Smooth muscle cell (in vitro differentiated cells): ENCODE data around the gene NRG2. TPM values are rescaled to one million over a fixed set of nuclear protein-coding genes. Genes with fewer than 3 reads are reported as not detected.

ENCODE experiments used
- DNase-seq: peaks from one replicate; lab custom pipeline; 2025; ENCODE audit not compliant: unreplicated experiment; lab: John Stamatoyannopoulos, UW
- H2AFZ ChIP-seq: fragments of 200-600 bp; sonication (generic); 2 replicates; pipeline ENCODE4 v1.6.0; 2016; ENCODE audit warnings: antibody characterized with exemption, low read depth, mild to moderate bottlenecking
- H3F3A ChIP-seq: fragments of 200-600 bp; sonication (generic); 2 replicates; pipeline ENCODE4 v1.6.0; 2017; ENCODE audit warnings: antibody characterized with exemption, low read depth
- H3K27ac ChIP-seq: fragments of 200-600 bp; sonication (generic); 2 replicates; pipeline ENCODE4 v1.5.1; 2016; ENCODE audit warnings: low read depth, mild to moderate bottlenecking
- H3K27me3 ChIP-seq: fragments of 200-600 bp; sonication (generic); 2 replicates; pipeline ENCODE4 v1.6.1; 2016; ENCODE audit warnings: low read depth, mild to moderate bottlenecking
- H3K36me3 ChIP-seq: fragments of 200-600 bp; sonication (generic); 2 replicates; pipeline ENCODE4 v1.5.1; 2016; ENCODE audit warnings: low read depth
- H3K4me1 ChIP-seq: fragments of 200-600 bp; sonication (generic); 2 replicates; pipeline ENCODE4 v1.5.1; 2016; ENCODE audit warnings: low read depth
- H3K4me2 ChIP-seq: fragments of 200-600 bp; sonication (generic); 2 replicates; pipeline ENCODE4 v1.6.0; 2016; ENCODE audit warnings: mild to moderate bottlenecking
- H3K4me3 ChIP-seq: fragments of 200-600 bp; sonication (generic); 2 replicates; pipeline ENCODE4 v1.5.1; 2016; ENCODE audit warnings: mild to moderate bottlenecking
- H3K79me2 ChIP-seq: fragments of 200-600 bp; sonication (generic); 2 replicates; pipeline ENCODE4 v1.6.0; 2016; ENCODE audit warnings: low read depth, mild to moderate bottlenecking
- H3K9ac ChIP-seq: fragments of 200-600 bp; sonication (generic); 2 replicates; pipeline ENCODE4 v1.6.0; 2016; ENCODE audit warnings: low read depth
- H3K9me3 ChIP-seq: fragments of 200-600 bp; sonication (generic); replicated peaks from 2 replicates; pipeline ENCODE4 v1.5.1; 2016; ENCODE audit warnings: low read depth
- H4K20me1 ChIP-seq: fragments of 200-600 bp; sonication (generic); 2 replicates; pipeline ENCODE4 v1.6.0; 2016; ENCODE audit warnings: low read depth
- WGBS: methylation state at CpG from one replicate; pipeline ENCODE4 v1.1.7; 2016; ENCODE audit warnings: low lambda C conversion rate; 5-methylcytosine and 5-hydroxymethylcytosine counted together
- polyA plus RNA-seq: library from polyadenylated mRNA; unstranded; fragments of >200 nt; fragmentation: Nextera tagmentation; extraction: Ambion mirVana; gene quantifications from 2 replicates; pipeline ENCODE4 v1.2.1, GENCODE V29; 2016
- total RNA-seq: library from RNA; depleted of rRNA; stranded (reverse); fragments of >200 nt; gene quantifications from 2 replicates; pipeline ENCODE4 v1.2.3, GENCODE V29; 2014
- TF ChIP-seq, protein P1 (sequence below): fragments of 200-600 bp; sonication (generic); IDR thresholded peaks from 2 replicates; pipeline ENCODE4 v1.5.1; 2017; ENCODE audit warnings: borderline replicate concordance, mild to moderate bottlenecking, antibody characterized with exemption; ENCODE audit not compliant: insufficient read depth, poor library complexity, severe bottlenecking

The NRG2 gene
- total RNA-seq = 0.09 and 0.40 TPM in 2 replicates
- polyA plus RNA-seq = 0.11 and 0.25 TPM in 2 replicates

DNA sequence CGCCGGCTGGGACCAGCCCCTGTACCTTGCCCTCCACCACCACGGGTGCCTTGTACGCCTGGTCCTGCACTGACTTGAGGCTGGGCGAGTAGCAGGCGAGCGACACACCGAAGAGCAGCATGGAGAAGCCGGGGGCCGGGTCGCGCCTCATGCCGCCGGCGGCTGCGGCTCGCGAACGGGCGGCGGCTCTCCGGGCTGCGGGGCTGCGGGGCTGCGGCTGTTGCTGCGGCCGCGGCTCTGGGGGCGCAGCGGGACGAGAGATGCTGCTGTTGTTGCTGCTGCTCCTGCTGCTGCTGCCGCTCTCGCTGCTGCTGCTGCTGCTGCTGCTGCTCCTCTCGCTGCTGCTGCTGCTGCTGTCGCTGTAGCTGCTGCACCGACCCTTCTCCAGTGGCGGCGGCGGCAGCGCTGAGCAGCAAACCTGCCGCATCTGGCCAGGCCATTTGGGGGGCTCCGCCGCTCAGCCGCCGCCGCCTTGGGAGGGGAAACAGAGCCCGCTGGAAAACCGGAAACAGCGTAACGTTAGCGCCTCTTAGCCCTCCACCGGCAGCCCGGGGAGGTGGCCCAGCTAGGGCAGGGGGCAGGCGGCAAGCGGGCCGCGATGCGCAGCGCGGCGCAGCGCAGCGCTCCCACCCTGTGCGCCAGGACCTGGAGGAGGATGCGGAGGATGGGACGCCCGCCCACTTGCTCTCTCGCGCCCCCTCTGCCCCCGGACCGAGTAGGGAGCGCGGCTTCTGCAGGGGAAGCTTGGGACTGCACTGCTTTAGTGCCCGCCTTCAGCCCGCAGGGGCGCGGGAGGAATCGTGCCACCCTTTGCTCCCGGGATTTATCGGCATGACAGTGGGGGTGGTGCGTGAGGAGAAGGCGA is at the start of gene NRG2:
TSS of gene NRG2 (minus strand) at position 657 of the 865 bp plus-strand sequence.
- Histone ChIP-seq H3K79me2 (no peaks in the 10 kb centered on the region), H3K4me2 (peak within 1 kb of the TSS; percentile 87), H3K36me3 (no peaks in the 10 kb centered on the region), H4K20me1 (no peaks in the 10 kb centered on the region), H3F3A (no peaks in the 10 kb centered on the region), H2AFZ (peak within 1 kb of the TSS; percentile 83), H3K27me3 (peaks cover 93% of the 10 kb centered on the region), H3K4me1 (peaks cover 14% of the 10 kb centered on the region), H3K27ac (no peak within 1 kb of the TSS), H3K9me3 (no peaks in the 10 kb centered on the region), H3K9ac (no peak within 1 kb of the TSS), H3K4me3 (peak within 1 kb of the TSS; percentile 59)
- DNase-seq = no peak
- TF ChIP-seq, protein P1, sequence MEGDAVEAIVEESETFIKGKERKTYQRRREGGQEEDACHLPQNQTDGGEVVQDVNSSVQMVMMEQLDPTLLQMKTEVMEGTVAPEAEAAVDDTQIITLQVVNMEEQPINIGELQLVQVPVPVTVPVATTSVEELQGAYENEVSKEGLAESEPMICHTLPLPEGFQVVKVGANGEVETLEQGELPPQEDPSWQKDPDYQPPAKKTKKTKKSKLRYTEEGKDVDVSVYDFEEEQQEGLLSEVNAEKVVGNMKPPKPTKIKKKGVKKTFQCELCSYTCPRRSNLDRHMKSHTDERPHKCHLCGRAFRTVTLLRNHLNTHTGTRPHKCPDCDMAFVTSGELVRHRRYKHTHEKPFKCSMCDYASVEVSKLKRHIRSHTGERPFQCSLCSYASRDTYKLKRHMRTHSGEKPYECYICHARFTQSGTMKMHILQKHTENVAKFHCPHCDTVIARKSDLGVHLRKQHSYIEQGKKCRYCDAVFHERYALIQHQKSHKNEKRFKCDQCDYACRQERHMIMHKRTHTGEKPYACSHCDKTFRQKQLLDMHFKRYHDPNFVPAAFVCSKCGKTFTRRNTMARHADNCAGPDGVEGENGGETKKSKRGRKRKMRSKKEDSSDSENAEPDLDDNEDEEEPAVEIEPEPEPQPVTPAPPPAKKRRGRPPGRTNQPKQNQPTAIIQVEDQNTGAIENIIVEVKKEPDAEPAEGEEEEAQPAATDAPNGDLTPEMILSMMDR = no peak
- WGBS = under 1% methylated on average over 81 of the region's 82 CpGs

DNA sequence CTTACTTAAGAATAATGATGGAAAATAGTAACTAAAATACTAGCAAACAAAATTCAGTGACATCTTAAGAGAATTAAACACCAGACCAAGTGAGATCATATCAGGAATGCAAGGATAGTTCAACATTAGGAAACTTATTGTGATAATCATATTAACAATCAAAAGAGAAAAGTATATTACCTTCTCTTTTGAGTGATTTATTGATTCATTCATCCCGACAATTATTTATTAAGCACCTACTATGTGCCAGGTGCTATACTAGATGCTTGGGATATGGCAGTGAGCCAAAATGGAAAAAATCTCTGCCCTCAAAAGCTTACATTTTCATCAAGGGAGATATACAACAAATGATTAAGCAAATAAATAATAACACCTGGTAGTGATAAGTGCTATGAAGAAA is 47.2 kb upstream of the NRG2 start:
- TF ChIP-seq, protein P1 = no peak
- no peak overlapping the region for H3K27ac ChIP-seq
- no peaks in the 10 kb centered on the region for H3K4me1 ChIP-seq
- H3K9ac ChIP-seq = no peak overlapping the region
- H4K20me1 ChIP-seq = no peaks in the 10 kb centered on the region
- H3K79me2 ChIP-seq = no peaks in the 10 kb centered on the region
- H3K4me3 ChIP-seq = no peak overlapping the region
- 74% methylated on average over 1 of the region's 1 CpG for whole genome bisulfite sequencing
- H2AFZ ChIP-seq = no peak overlapping the region
- H3F3A ChIP-seq = no peaks in the 10 kb centered on the region
- DNase-seq = no peak
- peaks cover 58% of the 10 kb centered on the region for H3K27me3 ChIP-seq
- no peaks in the 10 kb centered on the region for H3K36me3 ChIP-seq
- H3K9me3 ChIP-seq = no peaks in the 10 kb centered on the region
- no peak overlapping the region for H3K4me2 ChIP-seq

DNA sequence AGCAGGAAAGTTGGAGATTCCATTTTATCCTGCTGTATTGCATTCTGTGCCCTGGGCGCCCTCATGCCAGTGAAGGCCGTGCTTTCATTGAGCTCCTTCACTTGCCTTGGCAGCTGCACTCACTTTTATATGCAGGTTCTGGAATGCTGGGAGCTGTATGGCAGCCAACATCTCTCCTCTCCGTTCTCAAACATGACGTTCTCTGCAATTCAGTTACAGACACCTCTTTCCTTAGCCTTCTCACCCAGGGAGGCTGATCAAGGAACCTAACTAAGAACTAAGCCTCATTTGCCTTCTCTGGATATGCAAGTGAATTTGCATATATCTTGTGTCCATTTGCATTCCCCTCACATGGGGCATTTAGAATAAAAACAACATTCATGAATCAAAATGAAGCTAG is 41.4 kb upstream of the NRG2 start:
- Histone ChIP-seq H3K27me3 (peaks cover 70% of the 10 kb centered on the region), H3K4me2 (no peak overlapping the region), H3K9ac (no peak overlapping the region), H3F3A (no peaks in the 10 kb centered on the region), H3K79me2 (no peaks in the 10 kb centered on the region), H3K4me1 (no peaks in the 10 kb centered on the region), H3K9me3 (no peaks in the 10 kb centered on the region), H3K4me3 (no peak overlapping the region), H3K36me3 (no peaks in the 10 kb centered on the region), H4K20me1 (no peaks in the 10 kb centered on the region), H2AFZ (no peak overlapping the region), H3K27ac (no peak overlapping the region)
- TF ChIP-seq, protein P1 = no peak
- DNase-seq = no peak
- whole genome bisulfite sequencing = 61% methylated on average over 4 of the region's 4 CpGs
